Dermis microvascular lymphatic vessel endothelial cell (primary cell): ENCODE measurements around the gene SLC51B. TPM values are rescaled to one million over a fixed set of nuclear protein-coding genes. Genes with fewer than 3 reads are reported as not detected.
A peak's percentile ranks its signal among the peaks of the same experiment; 100 is the strongest.
"Not testable (repeated sequence)": the region's sequence is repeated elsewhere in the genome, so short reads cannot be mapped to it uniquely, and the experiment has no call there.

ENCODE experiments used
- DNase-seq, 2 donors: peaks; one replicate each; pipeline versions ENCODE4 v3.0.0 to v3.0.0-alpha.2; 2010; ENCODE audit warnings: low read depth in 2 of 2
- total RNA-seq: library from RNA; depleted of rRNA; stranded (reverse); fragments of >200 nt; gene quantifications from 2 replicates; pipeline ENCODE4 v1.2.1, GENCODE V29; 2014

SLC51B gene
- total RNA-seq, 1 donor from 2014 or later, result not detected

DNA sequence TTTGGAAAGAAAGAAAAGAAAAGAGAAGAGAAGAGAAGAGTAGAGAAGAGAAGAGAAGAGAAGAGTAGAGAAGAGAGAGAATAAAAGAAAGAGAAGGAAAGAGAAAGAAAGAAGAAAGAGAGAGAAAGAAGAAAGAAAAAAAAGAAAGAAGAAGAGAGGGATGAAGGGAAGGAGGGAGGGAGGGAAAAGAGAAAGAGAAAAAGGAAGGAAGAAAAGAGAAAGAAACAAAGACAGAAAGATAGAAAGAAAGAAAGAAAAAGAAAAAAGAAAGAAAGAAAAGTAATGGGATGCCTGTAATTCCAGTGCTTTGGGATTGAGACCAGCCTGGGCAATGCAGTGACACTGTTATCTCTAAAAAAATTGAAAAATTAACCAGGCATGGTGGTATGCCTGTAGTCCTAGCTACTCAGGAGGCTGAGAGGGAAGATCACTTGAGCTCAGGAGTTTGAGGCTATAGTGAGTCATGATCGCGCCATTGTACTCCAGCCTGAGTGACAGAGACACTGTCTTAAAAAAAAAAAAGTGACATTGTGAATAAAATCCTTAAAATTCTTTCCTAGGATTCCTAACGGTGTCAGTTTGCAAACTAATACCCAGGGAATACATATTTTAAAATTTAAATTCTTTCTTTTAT lies 20.9 kb downstream of the SLC51B start:
- no peak for DNase-seq

- no peak for DNase-seq
These were observed 21.6 kb downstream of the SLC51B start for GRCh38 chr15:65066635-65067316.

- DNase-seq, result no peak
These were observed 22.1 kb downstream of the SLC51B start for GRCh38 chr15:65067317-65067644.

- no peak for DNase-seq
These were observed 22.6 kb downstream of the SLC51B start, which contains the start of gene RASL12 for GRCh38 chr15:65067645-65068402. TSS of gene RASL12 (minus strand) at chr15:65067991. CDS start at chr15:65067835, 156 bp downstream.

DNA sequence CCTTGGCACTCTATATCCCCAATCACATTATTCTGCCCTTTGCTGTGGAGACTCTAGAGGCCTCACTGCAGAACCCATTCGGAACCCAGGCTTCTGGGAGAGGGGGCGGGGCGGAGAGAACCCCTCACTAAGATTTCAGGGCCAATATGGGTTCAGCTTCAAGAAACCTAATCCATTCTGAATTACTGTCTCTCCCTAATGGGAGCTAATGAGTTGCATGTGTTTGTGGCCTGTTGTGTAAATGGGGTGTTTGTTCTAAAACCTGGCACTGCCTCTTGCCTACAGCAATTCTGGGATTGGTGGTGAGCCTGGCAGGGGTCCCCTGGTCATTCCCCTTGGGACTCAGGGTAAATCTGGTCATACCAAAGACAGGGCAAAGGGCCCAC lies 23.2 kb downstream of the SLC51B start:
- DNase-seq, result no peak

DNA sequence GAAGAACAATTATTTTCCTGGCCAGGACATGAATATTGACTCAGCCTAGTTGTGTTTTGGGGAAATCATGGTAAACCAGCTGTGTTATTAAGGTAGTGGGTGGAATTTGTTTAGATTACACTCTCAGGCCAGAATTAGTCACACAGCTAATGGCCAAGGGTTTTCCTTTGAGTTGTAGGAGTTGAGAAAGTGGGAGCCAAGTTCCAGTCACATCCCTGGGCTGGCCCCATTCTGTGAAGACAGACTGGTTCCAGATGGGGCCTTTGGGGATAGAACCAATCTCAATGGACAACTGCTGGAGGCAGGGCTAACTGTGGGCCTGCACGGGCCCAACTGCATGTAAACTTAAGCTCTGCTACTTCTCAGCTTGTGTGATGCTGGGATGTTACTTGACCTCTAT lies 24.0 kb downstream of the SLC51B start:
- no peak for DNase-seq

DNA sequence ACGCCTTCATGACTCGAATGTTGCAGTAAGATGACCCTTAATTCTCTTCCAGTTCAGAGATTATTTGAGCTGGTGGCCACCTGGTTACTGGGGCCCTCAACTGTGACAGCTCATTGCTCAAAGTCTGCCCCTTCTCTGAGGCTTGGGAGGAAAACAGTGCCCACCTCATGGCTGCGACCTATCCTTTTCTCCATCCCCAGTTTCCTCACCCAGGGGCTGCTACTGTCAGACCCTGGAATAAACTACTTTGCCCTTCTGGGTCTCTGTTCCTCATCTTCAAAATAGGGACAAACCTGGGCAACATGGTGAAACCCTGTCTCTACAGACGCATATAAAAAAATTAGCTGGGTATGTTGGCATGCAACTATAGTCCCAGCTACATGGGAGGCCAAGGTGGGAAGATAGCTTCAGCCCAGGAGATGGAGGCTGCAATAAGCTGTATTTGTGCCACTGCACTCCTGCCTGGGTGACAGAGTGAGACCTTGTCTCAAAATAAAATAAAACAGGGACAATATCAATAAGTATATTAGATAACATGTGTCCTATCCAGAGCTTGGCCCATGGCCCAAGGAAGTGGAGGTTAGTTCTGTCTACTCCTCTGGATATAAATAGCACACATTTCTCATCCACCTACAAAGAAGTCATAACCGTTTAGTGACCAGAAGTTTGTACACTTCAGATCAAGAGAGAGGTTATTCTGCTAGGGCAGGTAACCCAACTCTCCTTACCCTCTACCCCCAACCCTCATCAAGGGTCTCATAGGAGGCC lies 24.8 kb downstream of the SLC51B start:
- no peak for DNase-seq

GRCh38 chr15:65071381-65071811 lies 26.2 kb downstream of the SLC51B start:
- DNase-seq, result no peak

DNA sequence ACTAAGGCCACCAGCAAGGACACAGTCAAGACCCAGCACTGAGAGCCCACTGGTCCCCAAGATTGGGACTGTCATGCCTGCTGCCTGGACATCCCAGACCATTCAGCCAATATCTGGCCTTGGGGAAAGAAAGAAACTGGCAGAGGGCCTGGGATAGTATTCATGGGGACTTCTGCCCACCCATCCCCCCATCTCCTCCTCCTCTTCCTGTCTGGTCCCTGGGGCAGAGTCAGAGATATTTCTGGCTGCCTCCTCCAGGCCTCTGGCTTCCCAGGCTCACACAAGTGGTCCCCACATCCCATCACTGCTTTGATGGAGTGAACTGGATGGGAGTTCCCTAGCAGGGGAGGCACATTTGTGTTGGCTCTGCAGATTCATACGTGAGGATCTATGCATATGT lies 26.8 kb downstream of the SLC51B start:
- DNase-seq, result no peak

- no peak for DNase-seq
These were observed 27.4 kb downstream of the SLC51B start for GRCh38 chr15:65072617-65073016.

GRCh38 chr15:65074946-65075345 lies 29.8 kb downstream of the SLC51B start:
- not testable (repeated sequence) for DNase-seq

GRCh38 chr15:65075607-65076395 lies 30.6 kb downstream of the SLC51B start:
- DNase-seq, result not testable (repeated sequence)

- no peak for DNase-seq
These were observed 31.5 kb downstream of the SLC51B start, which contains the start of gene KBTBD13 for GRCh38 chr15:65076486-65077290. TSS of gene KBTBD13 (plus strand) at chr15:65076746. CDS start at chr15:65076816, 70 bp downstream.

DNA sequence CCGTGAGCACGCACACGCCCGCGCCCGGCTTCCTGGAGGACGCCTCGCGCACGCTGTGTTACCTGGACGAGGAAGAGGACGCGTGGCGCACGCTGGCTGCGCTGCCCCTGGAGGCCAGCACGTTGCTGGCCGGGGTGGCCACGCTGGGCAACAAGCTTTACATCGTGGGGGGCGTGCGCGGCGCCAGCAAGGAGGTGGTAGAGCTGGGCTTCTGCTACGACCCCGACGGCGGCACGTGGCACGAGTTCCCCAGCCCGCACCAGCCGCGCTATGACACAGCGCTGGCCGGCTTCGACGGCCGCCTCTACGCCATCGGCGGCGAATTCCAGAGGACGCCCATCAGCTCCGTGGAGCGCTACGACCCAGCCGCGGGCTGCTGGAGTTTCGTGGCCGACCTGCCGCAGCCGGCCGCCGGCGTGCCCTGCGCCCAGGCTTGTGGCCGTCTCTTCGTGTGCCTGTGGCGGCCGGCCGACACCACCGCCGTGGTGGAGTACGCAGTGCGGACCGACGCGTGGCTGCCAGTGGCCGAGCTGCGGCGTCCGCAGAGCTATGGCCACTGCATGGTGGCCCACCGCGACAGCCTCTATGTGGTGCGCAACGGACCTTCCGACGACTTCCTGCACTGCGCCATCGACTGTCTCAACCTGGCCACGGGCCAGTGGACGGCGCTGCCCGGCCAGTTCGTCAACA lies 32.2 kb downstream of the SLC51B start:
- DNase-seq, result no peak

DNA sequence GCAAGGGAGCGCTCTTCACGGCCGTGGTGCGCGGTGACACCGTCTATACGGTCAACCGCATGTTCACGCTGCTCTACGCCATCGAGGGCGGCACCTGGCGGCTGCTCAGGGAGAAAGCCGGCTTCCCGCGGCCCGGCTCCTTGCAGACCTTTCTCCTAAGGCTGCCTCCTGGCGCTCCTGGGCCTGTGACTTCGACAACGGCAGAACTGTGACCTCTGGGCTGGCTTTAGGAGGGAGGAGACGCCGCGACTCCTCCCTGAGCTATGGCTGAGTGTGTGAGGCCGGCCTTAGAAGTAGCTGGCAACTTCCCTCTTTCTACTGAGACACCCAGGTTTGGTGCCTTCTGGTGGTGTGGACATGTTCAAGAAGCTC lies 32.8 kb downstream of the SLC51B start:
- peak; percentile 23 to 67 for DNase-seq

GRCh38 chr15:65079580-65079979 lies 34.4 kb downstream of the SLC51B start:
- DNase-seq, result no peak

GRCh38 chr15:65081270-65081669 lies 36.1 kb downstream of the SLC51B start:
- no peak for DNase-seq

DNA sequence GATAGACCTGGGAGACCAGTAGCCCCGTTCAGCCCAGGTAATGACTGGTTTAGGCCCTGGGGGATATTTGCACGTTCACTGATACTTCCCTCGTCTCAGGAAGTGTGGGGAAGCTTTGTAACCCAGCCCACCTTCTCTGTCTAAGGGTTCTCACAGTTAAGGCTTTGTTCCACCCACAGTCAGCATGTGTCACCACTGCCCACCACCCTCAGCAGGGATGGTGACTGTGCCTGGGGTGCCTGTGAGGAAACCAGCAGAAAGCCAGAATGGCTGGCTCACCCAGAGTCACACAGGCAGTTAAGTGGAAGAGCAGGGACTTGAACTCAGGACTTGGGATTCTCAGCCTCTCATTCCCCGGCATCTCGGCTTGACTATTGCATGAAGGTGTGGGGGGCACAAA lies 36.6 kb downstream of the SLC51B start:
- no peak for DNase-seq

DNA sequence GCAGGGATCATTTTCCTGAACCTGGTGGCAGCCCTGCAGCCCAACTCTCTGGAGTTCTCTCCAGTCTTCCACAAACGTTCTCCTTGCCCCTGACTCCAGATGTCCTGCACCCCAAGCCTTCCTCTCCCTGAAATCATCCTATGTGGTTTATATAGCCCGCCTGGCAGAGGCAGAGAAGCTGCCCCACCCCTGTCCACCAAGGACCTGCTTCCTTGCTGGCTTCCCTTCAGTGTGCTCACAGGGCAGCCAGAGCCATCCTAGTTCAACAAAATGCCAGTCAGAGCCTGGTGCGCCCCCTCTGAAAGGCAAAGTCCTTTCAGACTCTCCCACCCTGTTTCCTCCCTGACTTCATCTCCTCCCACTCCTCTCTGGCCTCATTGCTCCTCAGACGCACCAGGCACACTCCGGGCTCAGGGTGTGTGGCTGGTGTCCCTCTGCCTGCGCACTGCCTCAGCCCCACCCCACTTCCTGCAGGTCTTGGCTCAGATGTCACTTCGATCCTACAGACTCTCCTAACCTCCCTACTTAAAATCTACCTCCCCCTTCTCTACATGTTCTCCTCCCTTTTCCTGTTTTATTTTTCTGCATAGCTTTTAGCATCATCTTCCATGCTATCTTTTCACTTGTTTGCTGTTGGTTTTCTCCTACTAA lies 37.2 kb downstream of the SLC51B start:
- no peak for DNase-seq
